Measurements from ENCODE around the gene HOXB3.

The HOXB3 gene

DNA sequence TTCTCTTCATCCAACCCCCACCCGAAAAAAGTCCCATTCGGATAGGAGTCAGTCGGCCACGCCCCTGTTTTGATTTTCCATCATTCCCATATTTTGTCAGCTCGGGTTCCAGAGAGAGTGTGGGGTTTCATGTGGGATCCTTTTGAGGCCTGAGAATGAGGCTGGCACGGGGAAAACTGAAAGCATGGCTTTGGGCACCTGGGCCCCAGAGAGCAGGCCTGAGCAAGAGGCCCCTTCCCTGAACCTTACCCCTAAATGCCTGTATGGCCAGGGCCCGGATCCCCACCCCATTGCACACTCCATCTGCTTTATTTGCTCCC, 7.3 kb downstream of the HOXB3 start:
- no peak for DNase-seq

DNA sequence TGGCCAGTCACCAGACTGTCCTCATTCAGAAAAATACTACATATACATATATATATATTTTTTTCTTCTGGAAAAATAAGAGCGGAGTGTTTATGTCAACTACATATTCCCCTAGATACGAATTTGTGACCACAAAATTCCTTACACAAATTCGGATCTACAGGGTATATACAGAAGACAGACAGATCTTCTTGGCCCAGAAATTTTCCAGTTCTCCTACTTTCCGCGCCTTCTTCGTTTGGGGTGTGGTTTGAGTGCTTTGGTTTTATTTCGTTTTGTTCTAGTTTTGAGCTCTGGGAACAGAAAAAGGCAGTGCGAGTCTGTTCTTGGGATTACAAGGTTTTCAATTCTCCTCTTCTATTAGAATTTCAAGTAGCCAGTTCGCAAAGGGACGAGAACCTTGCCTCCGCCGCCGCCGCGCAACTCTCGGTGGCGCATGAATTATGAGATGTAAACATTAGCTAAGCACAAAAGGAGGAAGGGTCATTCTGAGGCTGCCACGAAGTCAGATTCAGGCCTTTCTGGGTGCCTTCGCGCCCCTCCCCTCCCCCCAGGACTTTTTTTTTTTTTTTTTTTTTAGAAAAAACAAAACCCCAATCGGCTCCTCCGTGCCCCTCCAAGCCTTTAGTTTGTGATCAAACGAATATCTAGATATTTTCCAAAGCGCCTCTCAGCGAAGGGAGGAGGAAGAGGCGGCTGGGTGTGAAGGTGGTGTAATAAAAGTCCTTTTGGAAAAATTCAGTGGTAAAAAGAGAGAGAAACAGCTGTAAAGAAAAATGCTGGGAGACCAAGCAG, 10.1 kb downstream of the HOXB3 start:
- DNase-seq = no peak

DNA sequence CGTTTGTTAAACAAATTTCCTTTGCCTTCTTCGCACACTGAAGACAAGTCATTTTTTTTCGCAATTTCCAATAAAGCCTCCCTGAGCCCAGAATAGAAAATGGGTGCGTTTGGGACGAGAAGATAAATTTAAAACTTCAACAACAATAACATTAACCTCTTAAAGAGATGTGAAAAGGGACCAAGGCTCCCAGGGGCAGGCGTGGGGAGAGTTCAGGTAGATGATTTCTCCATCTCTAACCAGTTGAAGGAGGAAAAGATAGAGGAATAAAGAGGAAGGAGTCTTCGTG, 10.6 kb downstream of the HOXB3 start:
- no peak for DNase-seq

DNA sequence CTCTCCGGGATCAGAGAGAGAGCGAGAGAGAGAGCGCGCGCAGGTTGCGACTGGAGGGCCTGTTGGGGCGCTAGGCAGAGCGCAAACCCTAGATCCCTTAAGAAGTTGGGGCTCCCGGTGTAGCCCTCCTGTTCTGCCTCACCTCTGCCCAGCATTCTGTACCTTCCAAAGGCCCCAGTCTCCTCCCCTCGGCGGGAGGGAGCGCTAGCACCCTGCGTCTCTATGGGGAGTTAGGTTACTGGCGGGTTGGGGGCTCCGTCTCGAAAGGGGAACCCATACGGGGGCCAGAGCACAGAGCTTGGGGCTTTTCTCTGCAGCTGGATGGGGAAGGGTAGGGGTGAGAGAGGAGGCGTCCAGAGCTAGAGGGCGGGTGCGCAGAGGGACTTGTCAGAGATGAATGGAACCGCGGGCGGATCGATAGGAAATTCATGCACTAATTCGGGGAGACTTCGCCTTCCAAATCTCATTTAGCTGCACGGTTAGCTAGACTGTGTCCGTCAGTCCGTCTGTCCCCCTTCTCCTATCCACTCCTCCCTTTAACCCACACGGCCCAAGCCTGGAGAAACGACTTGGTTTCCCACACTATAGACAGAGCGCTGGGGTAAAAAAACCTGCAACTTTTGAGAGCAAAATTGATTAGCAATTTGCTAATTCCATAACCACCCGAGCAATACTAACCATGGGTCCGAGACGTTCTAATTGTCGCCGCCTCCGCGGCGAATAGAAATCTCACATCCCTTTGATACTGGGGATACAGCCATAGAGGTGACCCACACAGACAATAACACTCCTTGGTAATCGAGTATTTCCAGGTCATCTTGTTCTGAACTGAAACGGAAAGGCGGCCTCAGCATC, 11.2 kb downstream of the HOXB3 start:
- no peak for DNase-seq

DNA sequence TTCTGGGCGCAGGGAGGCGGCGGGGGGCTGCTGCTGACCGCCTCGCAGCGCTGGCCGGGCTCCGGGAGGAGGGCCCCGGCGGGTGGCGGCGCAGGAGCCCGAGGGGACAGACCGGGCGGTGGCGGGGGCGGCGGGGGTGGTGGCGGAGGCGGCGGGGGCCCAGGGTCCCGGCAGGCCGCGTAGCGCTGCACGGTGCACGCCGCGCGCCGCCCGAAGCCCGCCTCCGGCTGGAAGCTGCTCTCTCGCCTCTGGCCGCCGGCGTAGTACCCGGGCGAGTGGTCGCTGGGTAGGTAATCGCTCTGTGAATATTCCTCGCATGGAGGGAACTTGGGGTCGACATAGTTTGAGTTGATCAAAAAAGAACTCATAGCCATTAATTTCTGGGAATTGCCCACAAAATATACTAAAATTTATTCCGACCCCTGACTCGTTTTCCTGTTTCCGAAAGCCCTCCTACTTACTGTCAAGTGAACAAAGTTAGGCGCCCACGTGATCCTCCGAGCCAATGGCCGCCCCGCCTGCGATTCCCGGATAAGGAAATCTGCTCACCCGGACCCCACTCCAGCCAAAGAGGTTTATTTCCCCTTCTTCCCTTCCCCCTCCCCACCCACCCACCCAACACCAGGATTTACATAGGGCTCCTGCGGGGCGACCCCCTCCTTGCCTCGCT, 12.0 kb downstream of the HOXB3 start, which contains the start of gene HOXB4:
TSS of gene HOXB4 (minus strand) at position 405 of the 670 bp plus-strand sequence. CDS start at position 374, 31 bp downstream.
- no peak for DNase-seq

DNA sequence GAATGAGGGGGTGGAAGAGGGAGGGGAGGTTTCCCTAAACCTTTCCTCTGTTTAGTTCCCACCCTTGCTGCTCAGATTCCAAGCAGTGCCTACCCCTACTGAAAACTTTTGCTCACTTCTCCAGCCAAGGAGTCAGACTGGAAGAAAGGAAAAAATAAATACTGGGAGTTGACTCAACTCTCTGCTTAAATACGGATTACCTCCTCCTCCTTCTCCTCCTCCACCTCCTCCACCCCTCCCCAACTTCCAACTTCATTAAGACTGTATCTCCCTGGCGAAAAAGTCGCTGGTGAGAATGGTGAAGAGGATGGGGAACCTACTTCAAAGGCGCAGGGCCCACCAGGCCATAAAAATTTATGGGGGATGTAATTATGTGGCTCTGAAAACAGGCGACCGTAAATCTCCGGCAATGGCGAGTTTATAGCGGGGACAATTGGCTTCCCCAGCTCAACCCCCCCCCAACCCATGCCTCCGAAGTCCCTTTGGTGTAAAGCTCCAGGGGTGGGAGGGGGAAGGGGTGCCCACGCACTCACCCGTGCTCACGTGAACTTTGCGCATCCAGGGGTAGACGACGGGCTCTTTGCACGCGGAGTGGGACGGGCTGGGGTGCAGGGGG, 12.6 kb downstream of the HOXB3 start:
- DNase-seq = no peak

DNA sequence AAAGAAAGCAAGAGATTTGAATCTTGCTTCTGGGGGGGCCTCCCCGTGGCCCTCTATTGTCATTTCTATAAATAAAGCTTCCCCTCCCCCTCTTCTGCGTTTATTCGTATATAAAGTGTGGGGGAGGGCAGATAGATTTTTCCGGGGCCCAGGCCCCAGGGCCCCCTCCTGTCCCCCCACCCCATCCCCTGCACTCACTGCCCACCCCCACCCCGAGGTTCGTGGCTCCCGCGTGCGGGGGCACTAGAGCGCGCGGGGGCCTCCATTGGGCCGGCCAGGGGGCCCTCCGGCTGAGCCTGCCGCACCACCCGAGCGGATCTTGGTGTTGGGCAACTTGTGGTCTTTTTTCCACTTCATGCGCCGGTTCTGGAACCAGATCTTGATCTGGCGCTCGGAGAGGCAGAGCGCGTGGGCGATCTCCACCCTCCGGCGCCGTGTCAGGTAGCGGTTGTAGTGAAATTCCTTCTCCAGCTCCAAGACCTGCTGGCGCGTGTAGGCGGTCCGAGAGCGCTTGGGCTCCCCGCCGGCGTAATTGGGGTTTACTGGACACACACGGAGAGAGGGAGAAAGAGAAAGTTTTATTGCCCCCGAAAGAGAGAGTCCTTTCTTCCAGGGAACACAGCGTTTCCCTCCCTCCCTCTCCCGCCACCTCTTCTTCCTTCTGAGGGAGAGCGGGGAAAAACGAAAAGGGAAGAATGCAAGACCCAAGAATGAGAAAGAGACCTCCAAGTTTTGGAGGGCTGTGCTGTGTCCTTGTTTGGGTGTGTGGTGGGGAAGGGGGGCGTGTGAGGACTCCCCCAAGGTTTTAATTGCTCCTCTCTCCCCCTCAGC, 13.3 kb downstream of the HOXB3 start:
- no peak for DNase-seq

DNA sequence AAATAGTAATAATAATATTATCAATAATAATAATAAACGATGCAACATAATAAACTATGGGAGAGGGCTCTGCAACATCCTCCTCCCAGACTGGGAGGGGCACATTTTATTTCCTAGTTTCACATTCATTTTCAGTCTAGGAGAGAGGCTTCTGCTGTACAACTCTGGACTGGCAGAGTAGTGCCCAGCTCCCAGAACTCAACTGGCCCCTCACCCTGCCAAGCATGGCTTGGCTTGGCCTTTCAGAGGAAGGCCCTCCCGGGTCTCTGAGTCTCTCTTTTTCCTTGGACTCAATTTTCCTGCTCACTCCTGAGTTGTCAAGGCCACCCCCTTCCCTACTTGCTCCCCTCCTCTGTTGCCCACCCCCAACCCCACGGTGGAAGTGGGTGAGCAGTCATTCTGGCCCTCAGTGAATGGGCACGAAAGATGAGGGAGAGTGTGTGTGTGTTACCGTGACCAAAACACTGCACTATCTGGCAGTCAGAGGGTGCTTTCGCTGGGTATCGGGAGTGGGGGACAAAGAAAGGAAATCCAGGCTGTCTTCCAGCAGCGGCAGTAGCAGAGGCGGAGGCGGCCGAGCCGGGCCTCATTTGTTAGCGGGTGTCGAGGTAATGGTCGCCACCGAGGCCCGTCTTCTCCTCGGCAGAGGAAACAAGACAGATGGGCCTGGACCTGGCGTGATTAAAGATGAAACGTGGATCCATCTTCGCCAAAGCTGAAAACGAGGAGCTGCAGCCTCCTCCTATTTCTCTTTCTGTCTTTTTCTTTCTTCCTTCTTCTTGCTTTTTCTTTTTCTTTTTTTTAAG, 14.2 kb downstream of the HOXB3 start:
- no peak for DNase-seq

DNA sequence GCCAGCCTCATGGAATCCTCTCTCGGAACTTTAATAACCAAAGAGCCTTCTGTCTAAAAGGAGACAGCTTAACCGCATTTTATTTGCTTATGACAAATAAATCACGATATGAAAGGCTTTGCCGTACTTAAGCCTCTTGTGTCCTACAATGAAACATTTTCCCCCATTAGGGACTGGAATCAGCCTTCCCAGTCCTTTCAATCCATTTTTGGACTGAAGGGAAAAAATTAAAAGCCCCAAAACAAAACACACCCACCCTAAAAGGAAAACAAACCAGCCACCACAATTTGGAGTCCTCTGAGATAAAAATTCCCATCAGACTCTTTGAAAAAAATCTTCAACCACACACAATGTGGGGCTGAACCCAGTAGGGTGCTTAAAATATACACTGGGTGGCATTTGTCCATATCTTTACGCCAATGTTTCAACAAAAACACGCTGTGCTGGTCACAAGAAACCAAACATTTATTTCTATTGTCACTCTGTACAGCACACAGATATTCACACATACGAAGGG, 14.9 kb downstream of the HOXB3 start:
- no peak for DNase-seq

DNA sequence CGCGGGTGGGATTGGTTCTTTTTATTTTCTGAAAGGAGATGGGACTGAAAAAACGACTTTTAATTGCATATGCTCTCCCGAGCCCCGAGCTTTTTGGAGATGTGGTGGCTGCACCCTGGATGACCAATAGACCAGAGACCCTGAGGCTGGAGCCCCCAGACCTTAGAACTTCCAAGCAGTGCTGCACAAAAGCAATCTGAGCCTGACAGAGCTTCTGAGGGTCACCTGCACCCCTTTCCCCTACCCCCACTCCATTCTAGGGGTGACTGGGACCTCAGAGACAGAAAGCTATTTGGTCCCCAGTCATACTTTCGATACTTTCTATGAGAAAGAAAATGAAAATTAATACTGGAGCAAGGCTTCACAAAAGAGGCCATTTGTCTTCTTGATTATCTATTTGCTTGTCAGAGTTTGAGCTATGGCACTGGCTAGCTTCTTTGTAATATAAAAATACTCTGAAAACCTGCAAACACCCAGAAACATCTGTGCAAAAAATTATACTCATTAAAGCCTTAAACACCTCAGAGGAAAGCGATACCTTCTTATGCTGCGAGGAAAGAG, 15.5 kb downstream of the HOXB3 start:
- DNase-seq = no peak

DNA sequence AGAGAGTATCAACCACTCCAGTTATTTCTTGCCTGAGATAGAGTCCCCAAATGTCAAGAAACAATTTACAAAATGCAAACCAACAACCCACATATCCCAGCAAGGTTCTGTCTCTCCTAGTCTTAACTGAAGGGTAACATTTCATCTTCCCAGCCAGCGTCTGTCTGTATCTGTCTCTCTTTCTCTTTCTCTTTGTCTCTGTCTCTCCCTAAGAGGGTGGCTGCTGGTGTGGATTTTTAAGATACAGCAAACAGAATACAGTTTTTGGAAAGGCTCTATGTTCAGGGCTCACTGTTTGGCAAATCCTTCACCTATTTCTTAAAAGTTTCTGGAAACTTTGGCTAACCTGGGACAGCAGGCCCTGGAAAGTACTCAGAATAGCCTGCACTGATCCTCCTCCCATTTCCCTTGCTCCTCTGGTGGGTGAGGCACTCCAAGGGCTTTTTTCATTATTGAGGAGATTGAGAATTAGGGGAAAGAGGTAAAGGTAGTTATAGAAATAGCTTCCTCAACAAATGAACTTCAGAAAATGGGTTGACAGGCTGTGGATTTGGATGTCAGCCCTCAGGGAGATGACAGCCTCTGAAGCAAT, 18.1 kb downstream of the HOXB3 start:
- no peak for DNase-seq

DNA sequence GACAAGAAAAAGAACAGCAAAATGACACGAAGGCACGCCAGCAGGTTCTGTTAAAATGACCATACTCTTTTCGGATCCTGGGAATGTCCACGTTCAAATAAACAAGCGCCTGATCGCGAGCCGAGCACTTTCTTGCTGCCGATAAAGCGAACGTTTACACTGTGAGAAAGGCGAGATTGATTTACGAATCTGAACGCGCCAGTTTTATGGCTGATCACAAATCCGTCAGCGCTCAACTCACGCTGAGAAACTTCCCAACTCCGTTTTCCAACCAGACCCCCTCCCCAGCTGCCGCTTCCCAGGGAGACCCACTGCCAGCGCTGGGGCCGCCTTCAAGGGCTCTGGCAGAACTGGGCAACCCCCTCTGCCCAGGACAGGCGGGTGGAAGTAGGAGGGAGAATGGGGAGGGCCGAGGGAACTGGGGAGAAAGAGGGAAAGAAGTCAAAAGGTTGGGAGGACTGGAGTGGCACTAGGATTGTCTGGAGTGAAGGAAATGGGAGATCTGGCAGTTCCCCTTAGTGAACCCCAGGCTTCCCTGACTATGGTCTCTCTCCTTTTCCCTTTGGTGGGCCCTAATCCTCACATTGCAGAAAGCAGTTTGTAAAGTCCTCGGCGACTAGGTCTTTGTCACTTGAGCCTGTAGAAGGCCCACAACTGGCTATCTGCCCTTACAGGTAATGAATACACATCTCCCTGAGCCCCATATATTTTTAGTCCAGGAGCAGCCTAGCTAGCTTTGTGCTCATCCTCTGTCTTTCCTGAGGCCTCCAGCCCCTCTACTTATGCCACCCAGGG, 18.8 kb downstream of the HOXB3 start:
- no peak for DNase-seq

DNA sequence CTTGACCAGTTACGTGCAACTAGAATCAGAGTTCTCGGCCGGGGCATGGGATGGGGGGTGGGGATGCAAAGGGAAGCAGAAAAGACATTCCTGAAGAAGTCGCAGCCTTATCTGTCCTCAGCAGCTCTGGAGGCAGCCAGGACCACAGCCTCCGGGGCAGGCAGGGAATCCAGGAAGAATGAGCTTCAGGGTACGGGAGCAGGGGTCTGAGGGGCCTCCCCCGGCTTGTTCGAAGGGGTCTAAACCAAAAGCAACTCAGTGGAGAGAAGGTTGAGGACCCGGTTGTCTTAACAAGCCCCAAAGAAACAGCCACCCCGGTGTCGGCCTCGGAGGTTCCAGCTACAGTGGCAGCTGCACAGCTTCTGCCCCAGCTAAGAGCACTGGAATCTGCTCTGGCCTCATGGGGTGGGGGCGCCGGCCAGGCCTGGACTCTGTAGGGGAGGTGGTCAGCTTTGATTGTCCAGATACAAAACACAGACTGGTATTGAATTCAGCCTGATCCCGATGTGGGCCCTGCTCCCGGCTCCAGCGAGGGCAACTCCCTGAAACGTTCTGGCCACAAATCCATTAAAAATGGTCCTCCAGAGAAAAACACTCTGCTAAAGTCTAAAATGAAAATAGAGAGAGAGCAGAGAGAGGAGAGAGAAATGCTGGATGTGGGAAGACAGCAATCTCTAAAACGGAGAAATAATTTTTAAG, 19.6 kb downstream of the HOXB3 start:
- DNase-seq = no peak

DNA sequence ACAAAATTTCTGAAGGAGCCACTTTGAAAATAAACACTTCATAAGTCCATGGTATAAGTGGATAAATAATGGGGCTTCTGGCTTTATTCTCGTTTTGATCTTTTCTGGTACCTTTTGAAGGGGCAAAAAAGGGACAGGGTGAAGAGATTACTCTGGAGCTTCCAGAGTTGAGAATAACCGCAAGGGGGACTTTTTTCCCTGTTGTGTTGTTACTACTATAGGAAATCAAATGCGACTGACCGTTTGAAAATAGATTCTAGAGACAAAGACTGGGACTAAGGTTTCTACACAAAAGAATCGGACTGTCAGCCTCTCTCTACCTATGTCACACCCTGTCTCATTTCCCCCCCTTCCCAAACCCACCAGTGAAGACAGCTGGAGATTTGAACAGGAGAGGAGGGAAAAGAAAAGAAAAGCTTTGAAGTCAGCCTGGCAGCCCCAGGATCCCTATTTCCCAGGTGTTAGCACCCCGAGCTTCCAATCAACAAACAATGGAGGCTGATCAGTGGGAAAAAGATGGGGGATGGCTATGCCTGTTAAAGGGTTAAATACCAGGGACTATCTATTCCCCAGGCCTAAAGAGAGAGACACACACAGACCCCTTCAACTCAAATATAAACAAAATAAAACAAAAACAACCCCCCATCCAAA, 20.2 kb downstream of the HOXB3 start:
- no peak for DNase-seq

DNA sequence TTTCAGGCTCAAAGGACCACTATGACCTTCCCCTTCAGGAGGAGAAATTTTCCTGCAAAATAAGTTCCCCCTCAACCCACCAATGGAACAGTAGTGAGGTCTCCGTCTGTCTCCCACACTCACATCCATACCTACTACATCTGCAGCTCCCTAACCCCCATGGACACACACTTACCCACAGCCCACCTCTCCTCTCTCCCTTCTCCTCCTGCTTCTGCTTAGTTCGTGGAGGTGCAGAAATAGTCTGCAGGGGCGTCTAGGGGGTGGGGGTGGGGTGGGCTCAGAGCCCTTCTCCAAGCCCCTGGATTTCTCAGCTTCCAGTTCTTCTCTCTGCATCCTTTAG, 20.8 kb downstream of the HOXB3 start:
- no peak for DNase-seq

DNA sequence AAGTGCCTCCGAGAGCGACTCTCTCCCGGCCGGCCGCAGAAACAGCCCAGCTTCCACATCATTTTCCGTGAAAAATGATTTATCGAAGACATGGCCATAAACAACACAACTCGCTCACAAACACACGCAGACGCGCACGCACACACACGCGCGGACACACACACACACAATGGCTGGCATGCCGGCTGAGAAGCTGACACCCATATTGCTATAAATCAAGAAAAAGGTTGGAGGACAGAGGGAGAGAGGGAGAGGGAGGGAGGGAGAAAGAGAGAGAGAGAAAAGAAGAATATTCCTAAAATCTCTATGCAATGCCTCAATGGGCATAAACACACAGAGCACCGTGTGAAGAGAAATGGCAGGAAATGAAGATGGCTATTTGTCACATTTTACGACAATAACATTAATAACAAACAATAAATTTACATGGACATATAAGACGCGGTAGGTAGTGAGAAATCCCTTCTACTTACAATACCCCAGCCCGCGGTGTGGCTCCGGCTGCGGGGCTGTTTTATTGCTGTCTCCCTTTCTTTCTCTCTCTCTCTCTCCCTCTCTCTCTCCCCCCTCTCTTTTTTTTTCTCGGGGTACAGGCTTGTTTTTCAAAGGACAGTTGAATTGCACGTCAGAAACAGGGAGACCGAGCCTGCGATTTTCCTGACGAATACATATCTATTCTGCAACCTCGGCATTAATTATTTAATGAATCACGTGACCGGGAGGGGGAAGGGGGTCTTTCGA, 21.4 kb downstream of the HOXB3 start:
- no peak for DNase-seq

DNA sequence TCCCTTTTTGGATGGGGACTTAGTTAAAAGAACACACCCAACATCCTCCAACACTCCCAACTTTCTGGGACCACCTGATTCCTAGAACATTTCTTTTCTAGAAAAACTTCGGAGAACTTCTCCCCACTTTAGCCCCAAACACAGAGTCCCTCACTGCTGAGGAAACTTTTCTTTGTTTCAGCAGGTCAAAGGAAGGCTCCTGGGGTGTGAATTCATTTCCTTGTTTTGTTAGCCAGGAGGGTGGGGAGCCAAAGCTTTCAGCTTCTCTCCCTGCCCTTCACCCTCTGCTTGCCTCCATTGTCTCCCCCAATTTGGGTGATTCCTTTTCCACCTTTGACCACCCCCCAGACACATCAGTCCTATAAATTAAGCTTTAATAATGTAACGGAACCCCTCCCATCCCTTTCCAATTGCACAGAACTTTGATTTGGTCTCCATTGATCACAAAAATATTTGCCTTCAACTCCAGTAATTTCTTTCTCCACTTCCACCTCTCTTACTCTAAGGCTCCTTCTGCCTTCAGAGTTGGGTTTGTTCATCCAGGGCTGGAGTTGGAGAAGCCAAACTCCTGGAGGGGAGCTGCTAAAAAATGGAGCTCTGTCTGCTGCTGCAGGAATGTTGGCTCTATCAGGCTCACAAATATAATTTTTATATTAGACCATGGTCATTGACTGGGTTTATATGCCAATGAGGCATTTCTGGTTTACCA, 22.2 kb downstream of the HOXB3 start:
- no peak for DNase-seq

Data from hippocampal formation (tissue), 2 donors.